Naive thymus-derived CD8-positive, alpha-beta T cell (primary cell): ENCODE results near the gene ARHGEF7. TPM values are rescaled to one million over a fixed set of nuclear protein-coding genes. Genes with fewer than 3 reads are reported as not detected.
"Not testable (repeated sequence)": the region's sequence is repeated elsewhere in the genome, so short reads cannot be mapped to it uniquely, and the experiment has no call there.

Experiments
- ATAC-seq, 2 donors: fragments of 150-1000 bp; cut with Tn5 transposase in 1 of 2; sonication (Bioruptor Pico), chemical (Tn5 transposase) in 1 of 2; 1 replicate in 1 of 2; 2 replicates in 1 of 2; pipeline ENCODE4 v1.10.0; 2021; ENCODE audit warnings: mild to moderate bottlenecking in 2 of 2, moderate library complexity in 2 of 2
- POLR2A ChIA-PET: fragments of 350-600 bp; sonication (Branson Sonifier 250); formaldehyde crosslinking; loops from one replicate; lab custom pipeline; 2021; ENCODE audit warnings: antibody characterized with exemption; lab: Charles Lee
- DNase-seq, 10 donors: peaks; one replicate each; pipeline versions ENCODE4 v3.0.0 to v3.0.0-alpha.2; 2020 to 2022
- H3K27ac Mint-ChIP-seq, 10 donors: one replicate each; pipeline ENCODE4 v1.8.0; 2020 to 2022; ENCODE audit warnings: mild to moderate bottlenecking in 10 of 10, mixed read lengths in 10 of 10, moderate library complexity in 4 of 10, inconsistent platforms in 1 of 10
- H3K27me3 Mint-ChIP-seq, 5 donors: one replicate each; pipeline ENCODE4 v1.8.0; 2021 to 2022; ENCODE audit warnings: mixed read lengths in 5 of 5
- H3K36me3 Mint-ChIP-seq, 3 donors: one replicate each; pipeline ENCODE4 v1.8.0; 2020 to 2022; ENCODE audit warnings: mixed read lengths in 3 of 3, mild to moderate bottlenecking in 2 of 3, inconsistent platforms in 1 of 3
- H3K4me1 Mint-ChIP-seq, 4 donors: one replicate each; pipeline ENCODE4 v1.8.0; 2021 to 2022; ENCODE audit warnings: mixed read lengths in 4 of 4
- H3K4me3 Mint-ChIP-seq, 10 donors: one replicate each; pipeline ENCODE4 v1.8.0; 2020 to 2022; ENCODE audit warnings: mild to moderate bottlenecking in 10 of 10, mixed read lengths in 10 of 10, moderate library complexity in 6 of 10, inconsistent platforms in 1 of 10
- H3K9me3 Mint-ChIP-seq, 9 donors: one replicate each; pipeline ENCODE4 v1.8.0; 2020 to 2022; ENCODE audit warnings: mixed read lengths in 9 of 9, mild to moderate bottlenecking in 3 of 9, inconsistent platforms in 1 of 9, moderate library complexity in 1 of 9
- polyA plus RNA-seq, 3 donors: library from polyadenylated mRNA; unstranded; fragments of 300-500 nt; fragmentation: Illumina TruSeq; gene quantifications; one replicate each; pipeline ENCODE4 v1.2.3, GENCODE V29; 2021
- total RNA-seq, 8 experiments: library from RNA in 2 of 8; stranded (reverse) in 2 of 8; gene quantifications; one replicate each; pipeline ENCODE4 v1.2.3 and lab custom pipeline; 2021 to 2026

Gene ARHGEF7
- total and polyA plus RNA-seq, 5 experiments from 2014 or later: 6.2 to 93.0 (median 13.2) TPM

GRCh38 chr13:111189064-111189505, 74.0 kb downstream of the ARHGEF7 start:
- H3K4me1 Mint-ChIP-seq: peaks cover 62 to 97% (median 89%) of the 10 kb centered on the region in 4 donors
- POLR2A ChIA-PET: interaction anchor here (0.9 to 2.0 kb wide), 8 partner anchors 9 to 1399 kb away, joined by 3 to 13 read pairs (median 4); partner anchors contain the start of gene ANKRD10
- ATAC-seq: peak; percentile 56 to 62
- H3K36me3 Mint-ChIP-seq, H3K27me3 Mint-ChIP-seq, H3K9me3 Mint-ChIP-seq: not testable (repeated sequence)
- peak; percentile 10 to 88 (median 78) for DNase-seq
- H3K27ac Mint-ChIP-seq: peak overlapping the region; percentile 33 to 93 (median 86)
- H3K4me3 Mint-ChIP-seq: peak overlapping the region; percentile 63 to 87 (median 81)

GRCh38 chr13:111189516-111189915, 74.4 kb downstream of the ARHGEF7 start:
- H3K27me3 Mint-ChIP-seq, H3K9me3 Mint-ChIP-seq, H3K36me3 Mint-ChIP-seq, DNase-seq: not testable (repeated sequence)
- Mint-ChIP-seq H3K27ac (peak overlapping the region; percentile 33 to 93 (median 86)), H3K4me1 (peaks cover 58 to 97% (median 89%) of the 10 kb centered on the region in 4 donors), H3K4me3 (peak overlapping the region; percentile 63 to 87 (median 81))
- peak in 1 of 2 donors; percentile 5 for ATAC-seq
- POLR2A ChIA-PET: interaction anchor here (0.9 to 2.0 kb wide), 9 partner anchors 10 to 1399 kb away, joined by 3 to 13 read pairs (median 4); partner anchors contain the start of gene ANKRD10

- H3K9me3 Mint-ChIP-seq, POLR2A ChIA-PET, ATAC-seq, H3K27me3 Mint-ChIP-seq, H3K4me3 Mint-ChIP-seq, DNase-seq: not testable (repeated sequence)
- Mint-ChIP-seq H3K36me3 (peaks cover 0 to 22% (median 9%) of the 10 kb centered on the region in 3 donors), H3K27ac (peak overlapping the region in 2 of 10 donors; percentile 31 to 33), H3K4me1 (peaks cover 43 to 77% (median 76%) of the 10 kb centered on the region in 4 donors)
These were observed 78.1 kb downstream of the ARHGEF7 start for GRCh38 chr13:111193223-111193622.

- Mint-ChIP-seq H3K36me3 (peaks cover 0 to 28% (median 14%) of the 10 kb centered on the region in 3 donors), H3K4me1 (peaks cover 35 to 78% (median 69%) of the 10 kb centered on the region in 4 donors), H3K27ac (peak overlapping the region in 2 of 10 donors; percentile 31 to 67)
- H3K4me3 Mint-ChIP-seq, POLR2A ChIA-PET, ATAC-seq, H3K27me3 Mint-ChIP-seq, H3K9me3 Mint-ChIP-seq, DNase-seq: not testable (repeated sequence)
These were observed 79.5 kb downstream of the ARHGEF7 start for GRCh38 chr13:111194651-111195050.

DNA sequence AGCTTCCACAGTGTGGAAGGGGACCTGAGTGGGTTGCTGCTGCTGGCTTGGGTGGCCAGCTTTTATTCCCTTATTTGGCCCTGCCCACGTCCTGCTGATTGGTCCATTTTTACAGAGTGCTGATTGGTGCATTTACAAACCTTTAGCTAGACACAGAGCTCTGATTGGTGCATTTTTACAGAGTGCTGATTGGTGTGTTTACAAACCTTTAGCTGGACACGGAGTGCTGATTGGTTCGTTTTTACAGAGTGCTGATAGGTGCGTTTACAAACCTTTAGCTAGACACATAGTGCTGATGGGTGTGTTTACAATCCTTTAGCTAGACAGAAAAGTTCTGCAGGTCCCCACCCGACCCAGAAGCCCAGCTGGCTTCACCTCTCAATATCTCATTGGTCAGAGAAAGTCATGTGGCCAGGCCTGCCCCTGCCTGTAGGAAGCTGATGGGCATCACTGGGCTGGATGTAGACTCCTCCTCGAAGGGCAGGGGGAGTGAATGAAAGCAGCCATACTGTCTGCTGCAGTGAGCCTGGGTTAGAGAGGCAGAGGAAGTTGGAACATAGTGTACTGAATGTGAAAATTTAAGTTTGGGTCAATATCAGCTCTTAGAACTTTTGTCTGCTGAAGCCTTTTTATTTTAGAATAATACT, 83.7 kb downstream of the ARHGEF7 start:
- Mint-ChIP-seq H3K4me1 (peaks cover 35 to 80% (median 76%) of the 10 kb centered on the region in 4 donors), H3K36me3 (peaks cover 0 to 31% (median 16%) of the 10 kb centered on the region in 3 donors)
- not testable (repeated sequence) for H3K4me3 Mint-ChIP-seq, ATAC-seq, H3K9me3 Mint-ChIP-seq, H3K27me3 Mint-ChIP-seq, DNase-seq, H3K27ac Mint-ChIP-seq
- POLR2A ChIA-PET: interaction anchor here (0.5 kb wide), 1 partner anchor 16 kb away, joined by 3 read pairs; no protein-coding TSS in a partner anchor

DNA sequence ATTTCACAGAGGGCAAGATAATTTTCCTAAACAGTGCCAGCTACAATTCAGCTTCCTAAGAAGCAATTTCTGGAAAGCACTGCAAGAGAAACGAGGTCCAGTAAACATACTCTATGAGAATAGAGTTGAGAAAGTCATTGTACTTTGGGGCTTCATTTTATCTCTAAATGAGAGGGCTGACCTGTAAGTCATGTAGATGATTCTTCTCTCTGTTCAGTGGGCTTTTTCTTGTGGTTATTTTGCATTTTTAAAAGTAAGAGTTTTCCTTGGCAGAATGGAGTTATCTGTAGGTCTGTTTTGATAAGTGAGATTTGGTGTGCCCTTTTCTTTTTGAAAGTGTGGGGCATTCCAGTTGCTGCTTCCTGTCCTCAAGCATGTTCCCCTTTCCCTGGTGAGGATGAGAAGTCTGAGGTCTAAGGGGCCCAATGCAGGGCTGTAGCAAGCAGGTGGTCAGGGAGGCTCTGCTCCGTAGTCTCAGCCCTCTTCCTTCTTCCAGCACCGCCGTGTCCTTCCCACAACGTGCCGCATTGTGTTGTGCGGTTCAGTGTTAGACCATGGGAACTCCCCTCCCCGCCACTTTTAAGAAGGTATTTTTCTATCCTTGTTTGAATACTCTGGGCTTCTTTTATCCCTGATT, 86.3 kb downstream of the ARHGEF7 start:
- peak; percentile 29 to 33 for ATAC-seq
- POLR2A ChIA-PET: interaction anchor here (1.5 to 1.9 kb wide), 2 partner anchors 16 to 24 kb away, joined by 3 to 6 read pairs; no protein-coding TSS in a partner anchor

GRCh38 chr13:111202156-111202621, 87.1 kb downstream of the ARHGEF7 start:
- peaks cover 0 to 37% (median 25%) of the 10 kb centered on the region in 3 donors for H3K36me3 Mint-ChIP-seq
- POLR2A ChIA-PET: interaction anchor here (1.5 to 1.9 kb wide), 2 partner anchors 17 to 25 kb away, joined by 3 to 6 read pairs; no protein-coding TSS in a partner anchor
- no peaks in the 10 kb centered on the region for H3K27me3 Mint-ChIP-seq
- peaks cover 47 to 81% (median 77%) of the 10 kb centered on the region in 4 donors for H3K4me1 Mint-ChIP-seq
- DNase-seq (no peak), ATAC-seq (peak in 1 of 2 donors; percentile 13)
- peak overlapping the region in 8 of 10 donors; percentile 19 to 69 (median 48) for H3K4me3 Mint-ChIP-seq
- no peaks in the 10 kb centered on the region for H3K9me3 Mint-ChIP-seq
- peak overlapping the region in 7 of 10 donors; percentile 65 to 85 (median 77) for H3K27ac Mint-ChIP-seq

More for the DNA sequence above, 86.3 kb downstream of the ARHGEF7 start:
- no peak for DNase-seq
- Mint-ChIP-seq H3K36me3 (peaks cover 0 to 43% (median 27%) of the 10 kb centered on the region in 3 donors), H3K9me3 (no peaks in the 10 kb centered on the region), H3K27me3 (no peaks in the 10 kb centered on the region), H3K4me3 (peak overlapping the region in 9 of 10 donors; percentile 19 to 69 (median 53)), H3K27ac (peak overlapping the region; percentile 34 to 85 (median 74)), H3K4me1 (peaks cover 47 to 79% (median 78%) of the 10 kb centered on the region in 4 donors)

DNA sequence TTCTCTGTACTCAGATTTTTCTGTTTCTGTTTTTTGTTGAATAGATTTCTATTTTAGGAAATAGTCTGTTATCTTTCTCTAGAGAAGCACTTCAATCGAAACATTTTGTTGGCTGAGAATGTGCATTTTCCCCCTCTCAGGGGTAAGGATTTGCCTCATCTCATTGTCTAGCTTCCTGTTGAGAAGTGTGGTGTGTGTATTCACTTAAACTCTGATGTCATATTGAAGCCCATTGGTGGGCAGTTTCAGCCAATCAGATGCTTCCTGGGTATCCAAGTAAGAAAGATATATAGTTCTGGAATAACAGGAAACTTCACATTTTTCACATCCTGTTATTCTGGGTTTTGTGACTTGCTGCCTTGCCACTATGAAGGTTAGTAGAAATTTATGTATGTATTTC, 87.6 kb downstream of the ARHGEF7 start:
- peak overlapping the region in 8 of 10 donors; percentile 40 to 85 (median 69) for H3K27ac Mint-ChIP-seq
- POLR2A ChIA-PET: interaction anchor here (1.2 to 1.9 kb wide), 2 partner anchors 18 to 21 kb away, joined by 5 to 6 read pairs; no protein-coding TSS in a partner anchor
- DNase-seq: peak in 6 of 10 donors; percentile 27 to 66 (median 52)
- H3K9me3 Mint-ChIP-seq: no peaks in the 10 kb centered on the region
- no peaks in the 10 kb centered on the region for H3K27me3 Mint-ChIP-seq
- peaks cover 0 to 34% (median 20%) of the 10 kb centered on the region in 3 donors for H3K36me3 Mint-ChIP-seq
- peak overlapping the region in 9 of 10 donors; percentile 19 to 69 (median 47) for H3K4me3 Mint-ChIP-seq
- peaks cover 46 to 81% (median 73%) of the 10 kb centered on the region in 4 donors for H3K4me1 Mint-ChIP-seq
- peak; percentile 80 to 90 for ATAC-seq

DNA sequence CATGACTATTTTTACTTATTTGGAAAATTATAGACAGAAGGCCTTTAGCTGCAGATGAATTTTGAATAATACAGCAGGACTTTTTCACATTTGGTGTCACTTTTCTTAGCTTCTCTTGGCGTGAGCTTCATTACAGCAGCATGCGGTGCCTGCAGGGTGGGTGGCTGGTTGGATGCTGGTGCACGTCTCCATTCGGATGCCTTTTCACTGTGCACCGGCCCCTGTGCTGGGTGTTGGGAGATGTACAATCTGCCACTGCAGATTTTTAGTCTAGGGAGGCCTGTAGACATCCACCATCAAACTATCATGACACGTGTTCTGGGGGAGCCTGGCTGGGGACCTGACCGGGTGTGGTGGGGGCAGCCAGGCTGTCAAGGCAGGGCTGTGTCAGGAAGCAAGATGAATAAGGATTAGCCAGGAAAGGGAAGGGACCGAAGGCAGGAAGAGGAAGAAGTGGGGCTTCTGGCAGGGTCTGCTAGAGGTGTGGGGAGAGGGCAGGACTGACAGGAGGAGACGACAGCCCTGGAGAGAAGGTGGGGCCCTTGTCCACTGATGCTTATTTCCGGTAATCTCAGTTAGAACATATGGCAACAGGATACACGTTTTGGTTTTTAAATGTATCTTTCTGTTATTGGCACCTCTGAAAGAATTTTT, 88.8 kb downstream of the ARHGEF7 start:
- Mint-ChIP-seq H3K27ac (peak overlapping the region; percentile 40 to 86 (median 80)), H3K4me1 (peaks cover 51 to 82% (median 79%) of the 10 kb centered on the region in 4 donors), H3K36me3 (peaks cover 0 to 33% (median 12%) of the 10 kb centered on the region in 3 donors), H3K27me3 (no peaks in the 10 kb centered on the region), H3K9me3 (no peaks in the 10 kb centered on the region), H3K4me3 (peak overlapping the region in 7 of 10 donors; percentile 0 to 60 (median 27))
- ATAC-seq (no peak), DNase-seq (no peak)
- POLR2A ChIA-PET: interaction anchor here (1.2 kb wide), 1 partner anchor 22 kb away, joined by 5 read pairs; no protein-coding TSS in a partner anchor

DNA sequence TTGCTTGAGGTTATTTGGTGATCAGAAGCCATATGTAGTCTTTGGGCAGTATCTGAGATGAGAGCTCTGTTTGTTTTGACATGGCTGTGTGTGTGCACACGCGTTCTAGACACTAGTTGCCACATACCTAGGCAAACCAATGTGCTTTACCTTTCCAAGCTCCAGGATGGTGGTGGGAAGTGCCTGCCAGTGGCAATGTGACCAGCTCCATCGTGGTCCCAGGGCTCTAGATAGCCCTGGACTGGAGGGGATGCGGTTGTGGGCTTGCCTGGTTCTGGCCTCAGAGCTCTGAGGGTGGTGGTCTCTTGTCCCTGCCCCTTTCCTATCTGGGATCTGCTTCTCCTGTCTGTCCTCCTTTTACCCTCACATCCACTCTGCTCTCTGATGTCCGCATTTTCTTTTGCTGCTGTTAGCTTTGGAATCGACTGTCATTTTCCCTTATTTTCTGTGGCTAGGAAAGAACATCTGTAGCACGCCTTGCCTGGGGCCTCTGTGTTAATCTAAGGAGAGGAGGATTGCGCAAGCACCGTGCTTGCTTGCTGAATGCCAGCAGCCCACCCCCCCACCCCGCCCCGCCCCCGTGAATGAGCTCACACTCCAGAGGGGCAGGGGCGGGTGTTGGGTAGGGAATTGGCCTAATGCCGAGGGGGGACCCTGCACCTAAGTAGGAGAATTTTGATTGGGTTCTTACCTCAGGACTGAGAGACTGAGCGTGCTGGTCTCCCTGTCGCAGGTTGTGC, 89.5 kb downstream of the ARHGEF7 start:
- peak overlapping the region in 4 of 10 donors; percentile 10 to 48 (median 25) for H3K4me3 Mint-ChIP-seq
- POLR2A ChIA-PET: no interaction called here
- H3K27ac Mint-ChIP-seq: peak overlapping the region in 8 of 10 donors; percentile 16 to 89 (median 78)
- DNase-seq: no peak
- peaks cover 49 to 82% (median 79%) of the 10 kb centered on the region in 4 donors for H3K4me1 Mint-ChIP-seq
- H3K9me3 Mint-ChIP-seq: no peaks in the 10 kb centered on the region
- H3K36me3 Mint-ChIP-seq: peaks cover 0 to 33% (median 12%) of the 10 kb centered on the region in 3 donors
- no peak for ATAC-seq
- no peaks in the 10 kb centered on the region for H3K27me3 Mint-ChIP-seq

DNA sequence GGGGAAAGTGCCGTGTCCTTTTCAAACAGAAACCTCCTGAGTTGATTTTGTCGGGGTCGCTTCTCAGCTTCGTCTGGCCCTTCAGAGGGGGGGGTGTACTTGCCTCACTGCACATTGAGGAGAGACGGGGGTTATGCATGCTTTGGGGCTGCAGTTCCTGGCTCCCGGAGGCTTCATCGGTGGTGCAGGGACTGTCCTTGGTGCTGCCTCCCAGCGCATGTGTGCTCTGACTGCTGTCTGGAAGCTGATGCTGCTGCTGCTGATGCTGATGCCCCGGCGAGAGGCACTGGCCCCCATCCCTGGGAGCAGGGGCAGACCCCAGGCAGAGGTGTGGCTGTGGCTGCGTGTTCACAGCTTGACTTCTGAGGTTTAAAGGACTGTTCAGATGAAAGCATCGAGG, 91.0 kb downstream of the ARHGEF7 start:
- peaks cover 47 to 82% (median 78%) of the 10 kb centered on the region in 4 donors for H3K4me1 Mint-ChIP-seq
- no peaks in the 10 kb centered on the region for H3K9me3 Mint-ChIP-seq
- no peak overlapping the region for H3K27ac Mint-ChIP-seq
- POLR2A ChIA-PET: interaction anchor here (0.6 kb wide), 2 partner anchors 78 to 651 kb away, joined by 3 to 4 read pairs; no protein-coding TSS in a partner anchor
- no peak for DNase-seq
- ATAC-seq: no peak
- peak overlapping the region in 1 of 10 donors; percentile 26 for H3K4me3 Mint-ChIP-seq
- peaks cover 0 to 42% (median 11%) of the 10 kb centered on the region in 3 donors for H3K36me3 Mint-ChIP-seq
- H3K27me3 Mint-ChIP-seq: no peaks in the 10 kb centered on the region
